Right cardiac atrium (tissue), 5 donors: Measurements from ENCODE around the gene ATP6V0D1. TPM values are rescaled to one million over a fixed set of nuclear protein-coding genes. Genes with fewer than 3 reads are reported as not detected.
"Not testable (repeated sequence)": the region's sequence is repeated elsewhere in the genome, so short reads cannot be mapped to it uniquely, and the experiment has no call there.

Source experiments
- ATAC-seq, 2 donors: fragments of 200-7000 bp; cut with Tn5 transposase; one replicate each; pipeline versions ENCODE4 v1.8.0 to v1.9.1; 2020; ENCODE audit warnings: moderate library complexity in 2 of 2, mild to moderate bottlenecking in 1 of 2
- DNase-seq, 3 donors: peaks; one replicate each; pipeline ENCODE4 v3.0.0-alpha.2; 2020
- H3K27ac ChIP-seq: one replicate; pipeline ENCODE4 v1.5.1; 2013; ENCODE audit warnings: mild to moderate bottlenecking, low read length, control low read depth, moderate library complexity
- H3K27me3 ChIP-seq: one replicate; pipeline ENCODE4 v1.6.1; 2013; ENCODE audit not compliant: control insufficient read depth, insufficient read depth
- H3K4me1 ChIP-seq: one replicate; pipeline ENCODE4 v1.6.1; 2013; ENCODE audit warnings: low read length; ENCODE audit not compliant: control insufficient read depth, insufficient read depth
- H3K4me3 ChIP-seq: one replicate; pipeline ENCODE4 v1.5.1; 2013; ENCODE audit warnings: low read length, control low read depth
- H3K9me3 ChIP-seq: one replicate; pipeline ENCODE4 v1.6.1; 2013; ENCODE audit warnings: low read length; ENCODE audit not compliant: control insufficient read depth
- WGBS: extraction: QIAGEN DNeasy Blood & Tissue Kit; methylation state at CpG from one replicate; pipeline ENCODE4 v1.1.7; 2013; 5-methylcytosine and 5-hydroxymethylcytosine counted together
- intact Hi-C, 4 donors: fragments of 100-400 bp; cut with DNase I; formaldehyde crosslinking; loops; one replicate each; pipeline versions ENCODE4 v1.11.0 to v1.14.0; 2022 to 2023
- polyA plus RNA-seq: library from polyadenylated mRNA; stranded (reverse); fragments of 200-250 nt; gene quantifications from one replicate; pipeline ENCODE4 v1.2.3, GENCODE V29; 2013
- total RNA-seq, 4 donors: library from RNA; stranded (reverse); fragmentation: NEBNext Ultra II Directional; extraction: Animal tissue kit (Norgen Biotek cat#: 25700); gene quantifications; one replicate each; pipeline ENCODE4 v1.2.1, GENCODE V29; 2021
- donor health status: healthy with polysubstance abuse.
- donor health status: DM: no; HTN: yes; CAD: no.
- donor health status: DM: no; HTN: no; CAD: no.
- donor health status: DM: no; HTN: yes; CAD: no; lungs with severe emphysema.
- donor health status: DM: yes; HTN: yes; CAD: no.

The ATP6V0D1 gene
- total and polyA plus RNA-seq, 5 donors, result 44.6 to 79.4 (median 64.8) TPM

DNA sequence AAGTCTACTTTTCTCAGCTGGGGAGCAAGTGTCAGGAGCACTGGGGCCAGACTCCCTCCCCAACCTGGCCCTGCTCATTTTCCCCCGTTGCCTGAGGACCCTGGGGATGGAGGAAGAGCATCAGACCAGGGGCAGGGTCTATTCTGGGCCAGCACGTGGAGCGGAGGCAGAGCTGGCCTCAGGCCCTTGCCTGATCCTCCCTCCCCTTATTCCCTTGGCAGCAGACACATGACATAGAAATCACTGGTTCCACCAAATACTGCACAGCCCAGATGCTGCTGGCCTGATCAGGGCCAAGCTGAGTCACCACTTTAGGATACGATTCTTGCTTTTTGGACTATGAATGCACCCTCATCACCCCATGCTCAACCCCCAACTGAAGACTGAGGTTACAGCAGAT is 18.1 kb upstream of the ATP6V0D1 start:
- H3K27me3 ChIP-seq, result no peaks in the 10 kb centered on the region
- ATAC-seq, result peak; percentile 68 to 84
- intact Hi-C loops, result no loop called here
- 53% methylated on average over 4 of the region's 4 CpGs for WGBS
- no peaks in the 10 kb centered on the region for H3K9me3 ChIP-seq
- no peak overlapping the region for H3K4me3 ChIP-seq
- H3K27ac ChIP-seq, result no peak overlapping the region
- no peaks in the 10 kb centered on the region for H3K4me1 ChIP-seq
- DNase-seq, result peak in 1 of 3 donors; percentile 68

- H3K4me1 ChIP-seq, result peaks cover 3% of the 10 kb centered on the region
- H3K27ac ChIP-seq, result no peak overlapping the region
- H3K9me3 ChIP-seq, result no peaks in the 10 kb centered on the region
- no peak overlapping the region for H3K4me3 ChIP-seq
- ATAC-seq (no peak), DNase-seq (no peak)
- H3K27me3 ChIP-seq, result no peaks in the 10 kb centered on the region
- intact Hi-C loops, result no loop called here
- WGBS, result 86% methylated on average over 8 of the region's 8 CpGs
Measured at GRCh38 chr16:67490335-67491096, 9.6 kb upstream of the ATP6V0D1 start.

DNA sequence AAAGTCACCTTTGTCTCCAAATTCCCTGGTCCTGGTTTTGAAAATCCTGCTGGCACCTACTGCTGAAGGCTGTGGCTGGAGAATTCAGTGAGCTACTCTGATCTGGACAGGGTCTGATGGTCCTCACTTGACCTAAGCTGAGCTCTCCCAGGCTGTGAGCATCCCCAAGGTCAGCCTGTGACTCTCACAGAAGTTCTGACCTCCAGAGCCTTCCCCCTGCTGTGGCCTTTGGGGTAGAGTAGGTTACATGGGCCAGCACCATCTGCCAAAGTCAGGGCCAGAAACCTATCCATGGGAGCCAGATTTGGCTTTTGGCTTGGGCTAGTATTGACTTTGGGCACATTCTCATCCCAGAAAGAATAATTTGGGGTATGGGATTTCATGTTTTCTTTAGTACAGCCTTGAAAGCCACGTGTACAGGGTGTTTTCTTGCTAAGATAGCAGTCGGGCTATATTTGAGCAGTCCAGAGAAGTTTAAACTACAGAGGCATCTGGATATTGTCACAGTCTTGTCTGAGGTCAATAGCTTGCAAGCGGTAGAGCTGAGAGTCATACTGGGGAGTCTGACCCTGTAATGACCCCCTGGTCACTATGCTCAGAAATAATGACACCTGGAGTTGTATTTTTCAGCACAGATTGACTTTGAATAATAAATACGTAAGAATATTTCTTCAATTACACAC is 8.6 kb upstream of the ATP6V0D1 start:
- Histone ChIP-seq H3K9me3 (no peaks in the 10 kb centered on the region), H3K27me3 (no peaks in the 10 kb centered on the region), H3K4me3 (no peak overlapping the region), H3K27ac (no peak overlapping the region), H3K4me1 (peaks cover 3% of the 10 kb centered on the region)
- peak in 1 of 2 donors; percentile 42 for ATAC-seq
- intact Hi-C loops, result no loop called here
- WGBS, result 48% methylated on average over 4 of the region's 4 CpGs
- no peak for DNase-seq

- H3K27ac ChIP-seq, H3K9me3 ChIP-seq, H3K4me1 ChIP-seq, DNase-seq, intact Hi-C loops, H3K27me3 ChIP-seq, ATAC-seq, H3K4me3 ChIP-seq: not testable (repeated sequence)
- 82% methylated on average over 4 of the region's 4 CpGs for WGBS
Measured at GRCh38 chr16:67487561-67487960, 6.6 kb upstream of the ATP6V0D1 start.

DNA sequence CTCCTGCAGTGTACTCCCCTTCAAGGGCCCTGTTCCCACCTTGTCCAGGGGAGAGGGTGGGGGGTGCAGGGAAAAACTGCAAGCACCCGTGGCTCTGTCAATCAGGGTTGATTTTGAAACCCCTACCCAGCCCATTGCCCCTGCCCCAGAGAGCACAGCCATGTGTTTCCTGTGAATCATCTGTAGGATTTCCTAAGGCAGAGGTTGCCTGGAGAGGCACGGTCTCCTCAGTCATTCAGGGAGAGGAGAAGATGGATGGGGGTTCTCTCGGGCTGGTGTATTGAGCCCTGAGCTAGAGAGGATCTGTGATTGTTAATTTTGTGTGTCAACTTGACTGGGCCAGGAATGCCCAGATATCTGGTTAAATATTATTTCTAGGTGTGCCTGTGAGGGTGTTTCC is 5.8 kb upstream of the ATP6V0D1 start:
- Histone ChIP-seq H3K4me1 (peaks cover 3% of the 10 kb centered on the region), H3K27ac (no peak overlapping the region), H3K27me3 (no peaks in the 10 kb centered on the region), H3K9me3 (no peaks in the 10 kb centered on the region), H3K4me3 (no peak overlapping the region)
- no peak for ATAC-seq
- intact Hi-C loops, result no loop called here
- no peak for DNase-seq
- WGBS, result 63% methylated on average over 3 of the region's 3 CpGs

- H3K27ac ChIP-seq, result no peak overlapping the region
- WGBS, result 88% methylated on average over 12 of the region's 12 CpGs
- no peak overlapping the region for H3K4me3 ChIP-seq
- intact Hi-C loops, result no loop called here
- H3K9me3 ChIP-seq, result no peaks in the 10 kb centered on the region
- H3K4me1 ChIP-seq, result peaks cover 3% of the 10 kb centered on the region
- H3K27me3 ChIP-seq, result no peaks in the 10 kb centered on the region
- no peak for DNase-seq
- ATAC-seq, result no peak
Measured at GRCh38 chr16:67483731-67484525, 3.0 kb upstream of the ATP6V0D1 start.

DNA sequence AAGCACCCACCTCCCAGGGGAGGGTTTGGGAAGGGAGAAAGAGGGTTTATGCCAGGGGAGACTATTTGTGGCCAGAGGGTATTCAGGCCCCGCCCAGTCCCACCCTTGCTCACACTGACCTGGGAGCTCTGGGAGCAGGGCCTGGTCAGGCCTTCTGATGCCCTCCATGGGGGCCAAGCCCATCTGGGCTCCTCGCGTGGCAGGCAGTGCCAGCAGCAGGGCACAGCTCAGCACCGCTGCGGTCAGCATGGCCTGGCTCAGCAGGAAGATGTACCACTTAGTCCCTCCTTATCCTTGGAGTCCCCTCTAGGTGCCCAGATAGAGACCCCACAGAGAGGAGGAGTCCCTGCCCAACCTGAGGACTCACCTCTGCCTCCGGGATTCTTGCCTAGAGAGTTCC is 2.2 kb upstream of the ATP6V0D1 start, which contains the start of gene AGRP:
Gene AGRP (minus strand): TSS at position 398 of the 400 bp plus-strand sequence. CDS start 149 bp downstream, at position 249.
- peaks cover 3% of the 10 kb centered on the region for H3K4me1 ChIP-seq
- intact Hi-C loops, result no loop called here
- WGBS, result 96% methylated on average over 6 of the region's 6 CpGs
- no peak within 1 kb of the TSS for H3K4me3 ChIP-seq
- no peak for ATAC-seq
- H3K27ac ChIP-seq, result no peak within 1 kb of the TSS
- no peaks in the 10 kb centered on the region for H3K9me3 ChIP-seq
- no peak for DNase-seq
- H3K27me3 ChIP-seq, result no peaks in the 10 kb centered on the region

DNA sequence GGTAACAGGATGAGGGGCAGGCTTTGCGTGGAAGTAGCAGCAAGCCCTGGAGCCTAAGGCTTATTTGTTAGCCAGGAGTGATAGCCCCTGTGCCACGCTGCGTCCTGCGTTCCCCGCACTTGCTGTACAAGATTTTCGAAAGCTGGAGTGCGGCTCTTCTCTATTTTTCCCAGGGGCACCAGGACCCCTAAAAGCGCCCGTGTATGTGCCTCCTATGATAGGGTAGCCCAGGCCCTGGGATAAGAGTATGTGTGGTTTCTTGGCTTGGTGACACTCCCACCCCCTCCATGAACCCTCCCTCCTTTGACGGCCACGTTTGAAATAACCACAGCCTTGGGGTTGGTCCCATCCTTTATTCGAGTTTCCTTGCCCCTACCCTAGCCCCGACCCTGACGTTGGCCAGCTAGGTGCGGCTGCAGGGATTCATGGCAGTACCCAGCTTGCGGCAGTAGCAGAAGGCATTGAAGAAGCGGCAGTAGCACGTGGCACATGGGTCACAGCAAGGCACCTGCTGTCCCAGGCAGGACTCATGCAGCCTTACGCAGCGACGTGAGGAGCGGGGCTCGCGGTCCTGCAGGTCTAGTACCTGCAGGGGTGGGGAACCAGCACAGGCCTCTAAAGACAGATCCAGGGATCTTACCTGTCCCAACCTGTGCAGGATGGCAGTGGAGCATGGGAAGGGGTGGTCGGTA is 1.4 kb upstream of the ATP6V0D1 start:
- 72% methylated on average over 25 of the region's 25 CpGs for WGBS
- peak in 1 of 3 donors; percentile 62 for DNase-seq
- H3K4me1 ChIP-seq, result peaks cover 3% of the 10 kb centered on the region

DNA sequence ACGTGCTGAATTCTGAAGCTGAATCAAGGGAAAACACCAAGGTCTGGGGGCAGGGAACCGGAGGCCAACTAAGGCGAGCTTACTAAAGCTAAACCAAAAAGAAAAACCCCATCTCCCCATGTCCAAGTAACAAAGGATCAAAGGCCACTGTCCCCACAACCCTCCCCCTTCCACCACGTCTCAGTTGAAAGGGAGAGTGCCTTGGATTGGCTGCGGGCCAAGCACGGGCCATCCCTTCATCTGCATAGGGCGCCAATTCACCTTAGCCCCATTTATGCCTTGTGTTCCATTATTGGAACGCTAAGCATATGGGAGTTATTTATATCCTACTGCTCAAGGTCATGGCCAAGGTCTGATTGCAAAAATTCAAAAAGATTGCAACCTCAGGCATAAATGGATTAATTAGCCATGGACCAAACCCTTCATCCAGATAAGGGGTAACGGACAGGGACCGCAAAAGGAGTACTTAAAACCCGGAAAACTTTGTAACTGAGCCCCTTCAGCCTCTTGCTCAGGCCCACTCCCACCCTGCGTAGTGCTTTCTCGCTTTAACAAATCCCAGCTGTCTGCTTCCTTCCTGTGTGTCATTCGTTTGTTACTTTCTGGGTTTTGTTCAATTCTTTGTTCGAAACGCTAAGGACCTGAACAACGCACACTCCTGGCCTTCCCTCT is 740 bp upstream of the ATP6V0D1 start:
- Histone ChIP-seq H3K4me1 (peaks cover 3% of the 10 kb centered on the region), H3K27me3 (no peaks in the 10 kb centered on the region), H3K27ac (peak overlapping the region; percentile 53), H3K4me3 (peak overlapping the region; percentile 53), H3K9me3 (no peaks in the 10 kb centered on the region)
- peak; percentile 25 to 31 for ATAC-seq
- intact Hi-C loops, result no loop called here
- WGBS, result 12% methylated on average over 17 of the region's 17 CpGs
- DNase-seq, result peak; percentile 62 to 86 (median 79)

More for the DNA sequence above, 1.4 kb upstream of the ATP6V0D1 start:
- peak overlapping the region; percentile 53 for H3K4me3 ChIP-seq
- intact Hi-C loops, result no loop called here
- no peaks in the 10 kb centered on the region for H3K9me3 ChIP-seq
- no peaks in the 10 kb centered on the region for H3K27me3 ChIP-seq
- ATAC-seq, result peak in 1 of 2 donors; percentile 7
- peak overlapping the region; percentile 9 for H3K27ac ChIP-seq

GRCh38 chr16:67477960-67478554 is 2.9 kb downstream of the ATP6V0D1 start:
- intact Hi-C loops, result no loop called here
- Histone ChIP-seq H3K4me1 (peaks cover 6% of the 10 kb centered on the region), H3K27me3 (no peaks in the 10 kb centered on the region), H3K9me3 (no peaks in the 10 kb centered on the region), H3K4me3 (no peak overlapping the region), H3K27ac (no peak overlapping the region)
- WGBS, result 93% methylated on average over 8 of the region's 8 CpGs
- no peak for ATAC-seq
- no peak for DNase-seq
